Measurements from ENCODE around the gene USP24. TPM values are rescaled to one million over a fixed set of nuclear protein-coding genes. Genes with fewer than 3 reads are reported as not detected.
A peak's percentile ranks its signal among the peaks of the same experiment; 100 is the strongest.

The USP24 gene
- total and polyA plus RNA-seq, 11 donors: 13.9 to 53.7 (median 35.4) TPM

DNA sequence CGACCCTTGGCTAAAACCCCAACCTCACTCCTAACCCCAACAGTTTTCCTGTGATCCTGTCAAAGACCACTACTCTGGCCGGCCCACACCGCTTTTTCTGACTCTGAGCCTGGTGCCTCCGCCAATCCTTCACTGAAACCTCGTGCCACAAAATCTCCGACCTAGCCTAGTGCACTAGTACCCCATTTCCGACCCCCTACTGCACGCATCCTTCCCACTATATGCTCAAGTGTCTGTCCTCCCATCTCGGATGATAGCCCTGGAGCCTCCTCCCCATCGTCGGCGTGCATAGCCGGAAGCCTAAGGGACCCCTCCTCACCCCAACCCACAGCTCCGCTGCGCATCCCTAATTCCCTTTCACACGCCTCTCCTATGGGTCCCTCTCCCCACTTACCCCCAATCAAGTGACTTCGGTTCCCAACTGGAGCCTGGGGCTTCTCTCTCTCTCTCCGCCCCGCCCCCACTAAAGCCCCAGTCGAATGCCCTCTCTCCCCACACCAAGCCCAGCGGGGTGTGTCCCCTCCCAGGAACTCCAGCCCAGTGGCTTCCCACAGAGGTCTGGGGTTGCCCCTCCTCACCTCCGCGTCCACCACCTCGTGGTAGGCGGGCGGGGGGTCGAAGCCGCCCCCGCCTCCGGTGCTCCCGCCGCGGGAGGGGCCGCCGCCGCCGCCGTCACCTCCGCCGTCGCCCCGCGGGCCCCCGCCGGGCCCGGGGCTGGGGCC is 791 bp downstream of the USP24 start:
- intact Hi-C loops (cut with DNase I): loop anchor here in 7 of 10 donors (2.0 to 10.0 kb wide), 7 partner anchors 42 to 70 kb away; no protein-coding TSS in a partner anchor
- H3K27ac ChIP-seq: peak overlapping the region; percentile 95 to 99 (median 99)
- no peaks in the 10 kb centered on the region for H3K36me3 ChIP-seq
- peak overlapping the region; percentile 80 to 96 (median 90) for H3K4me3 ChIP-seq
- no peaks in the 10 kb centered on the region for H3K9me3 ChIP-seq
- ATAC-seq (peak; percentile 7 to 35 (median 24)), DNase-seq (peak; percentile 55 to 69 (median 59))
- H3K4me1 ChIP-seq: peaks cover 17 to 75% (median 62%) of the 10 kb centered on the region in 12 donors
- WGBS, 4 donors: 0 to 2% (median 1%) methylated on average over 21 to 46 of the region's 46 CpGs
- TF ChIP-seq, protein P1, sequence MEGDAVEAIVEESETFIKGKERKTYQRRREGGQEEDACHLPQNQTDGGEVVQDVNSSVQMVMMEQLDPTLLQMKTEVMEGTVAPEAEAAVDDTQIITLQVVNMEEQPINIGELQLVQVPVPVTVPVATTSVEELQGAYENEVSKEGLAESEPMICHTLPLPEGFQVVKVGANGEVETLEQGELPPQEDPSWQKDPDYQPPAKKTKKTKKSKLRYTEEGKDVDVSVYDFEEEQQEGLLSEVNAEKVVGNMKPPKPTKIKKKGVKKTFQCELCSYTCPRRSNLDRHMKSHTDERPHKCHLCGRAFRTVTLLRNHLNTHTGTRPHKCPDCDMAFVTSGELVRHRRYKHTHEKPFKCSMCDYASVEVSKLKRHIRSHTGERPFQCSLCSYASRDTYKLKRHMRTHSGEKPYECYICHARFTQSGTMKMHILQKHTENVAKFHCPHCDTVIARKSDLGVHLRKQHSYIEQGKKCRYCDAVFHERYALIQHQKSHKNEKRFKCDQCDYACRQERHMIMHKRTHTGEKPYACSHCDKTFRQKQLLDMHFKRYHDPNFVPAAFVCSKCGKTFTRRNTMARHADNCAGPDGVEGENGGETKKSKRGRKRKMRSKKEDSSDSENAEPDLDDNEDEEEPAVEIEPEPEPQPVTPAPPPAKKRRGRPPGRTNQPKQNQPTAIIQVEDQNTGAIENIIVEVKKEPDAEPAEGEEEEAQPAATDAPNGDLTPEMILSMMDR (IDR thresholded peaks at IDR 0.05): no peak
- TF ChIP-seq POLR2A (IDR thresholded peaks at IDR 0.05): no peak
- no peaks in the 10 kb centered on the region for H3K27me3 ChIP-seq

- no peaks in the 10 kb centered on the region for H3K9me3 ChIP-seq
- peak overlapping the region; percentile 80 to 96 (median 90) for H3K4me3 ChIP-seq
- H3K27ac ChIP-seq: peak overlapping the region in 10 of 12 donors; percentile 95 to 99 (median 99)
- H3K27me3 ChIP-seq: no peaks in the 10 kb centered on the region
- WGBS, 4 donors: 25 to 31% (median 26%) methylated on average over 7 of the region's 7 CpGs
- no peaks in the 10 kb centered on the region for H3K36me3 ChIP-seq
- no peak for DNase-seq
- peak in 1 of 4 donors; percentile 5 for ATAC-seq
- no peak for TF ChIP-seq POLR2A (IDR thresholded peaks at IDR 0.05)
- TF ChIP-seq, protein P1 (IDR thresholded peaks at IDR 0.05): no peak
- intact Hi-C loops (cut with DNase I): loop anchor here in 7 of 10 donors (2.0 to 10.0 kb wide), 7 partner anchors 42 to 69 kb away; no protein-coding TSS in a partner anchor
- H3K4me1 ChIP-seq: peaks cover 17 to 81% (median 65%) of the 10 kb centered on the region in 12 donors
Measured at GRCh38 chr1:55213885-55214211, 1.3 kb downstream of the USP24 start.

DNA sequence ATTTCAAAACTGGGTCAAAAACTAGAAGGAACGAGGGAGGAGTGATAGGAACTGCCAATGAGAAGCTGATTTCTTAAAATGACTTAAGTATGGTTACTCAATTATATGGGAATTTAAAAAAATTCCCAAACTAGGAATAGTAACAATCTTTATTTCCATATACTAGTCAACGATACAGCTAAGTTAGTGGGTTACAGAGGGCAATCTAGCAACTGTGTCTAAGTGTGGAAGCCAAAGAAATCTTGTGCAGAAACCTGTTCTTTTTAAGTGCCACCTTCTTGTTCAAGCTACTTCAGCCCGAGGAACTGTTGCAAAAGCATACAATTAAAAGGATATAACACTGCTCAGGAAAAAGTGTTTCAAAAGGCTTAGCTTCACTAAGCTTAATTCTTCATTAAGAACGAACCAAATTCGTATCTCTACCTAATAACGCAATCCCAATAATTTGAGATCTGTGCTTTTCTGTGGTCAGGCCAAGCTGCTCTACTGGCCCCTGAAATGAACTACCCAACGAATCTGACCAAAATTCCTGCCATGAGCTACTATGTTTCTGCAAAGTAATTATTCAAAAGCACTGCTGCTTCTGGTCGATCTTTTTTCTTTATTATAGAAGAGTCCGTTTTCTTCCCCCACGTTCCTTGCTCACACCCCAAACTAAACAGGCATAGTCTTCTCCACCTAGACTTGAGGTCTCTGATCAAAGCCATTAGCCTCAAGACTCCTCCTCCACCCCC is 1.8 kb downstream of the USP24 start:
- H3K4me3 ChIP-seq: peak overlapping the region in 11 of 12 donors; percentile 80 to 96 (median 91)
- H3K9me3 ChIP-seq: no peaks in the 10 kb centered on the region
- no peak for ATAC-seq
- 24 to 30% (median 26%) methylated on average over 10 of the region's 10 CpGs for WGBS, 4 donors
- H3K27me3 ChIP-seq: no peaks in the 10 kb centered on the region
- no peak for DNase-seq
- intact Hi-C loops (cut with DNase I): loop anchor here in 7 of 10 donors (5.0 to 10.0 kb wide), 6 partner anchors 41 to 69 kb away; no protein-coding TSS in a partner anchor
- no peaks in the 10 kb centered on the region for H3K36me3 ChIP-seq
- peaks cover 17 to 81% (median 67%) of the 10 kb centered on the region in 12 donors for H3K4me1 ChIP-seq
- peak overlapping the region in 11 of 12 donors; percentile 11 to 99 (median 99) for H3K27ac ChIP-seq
- TF ChIP-seq, protein P1 (IDR thresholded peaks at IDR 0.05): no peak
- no peak for TF ChIP-seq POLR2A (IDR thresholded peaks at IDR 0.05)
